ENCODE measurements around the gene TIGD1.

GRCh38 chr2:232543928-232544631 is 6.3 kb downstream of the TIGD1 start:
- TF ChIP-seq EP300 (IDR thresholded peaks at IDR 0.05) (no peak), CTCF (IDR thresholded peaks at IDR 0.05) (no peak)

Measured in ovary (tissue), 3 donors.